A549 (cell line): ENCODE results near the gene CNOT6.
"Not testable (repeated sequence)": the region's sequence is repeated elsewhere in the genome, so short reads cannot be mapped to it uniquely, and the experiment has no call there.

Source experiments
- CBX2 ChIP-seq: fragments of 200-600 bp; sonication (generic); IDR thresholded peaks from 2 replicates; pipeline ENCODE4 v1.6.1; 2016; ENCODE audit warnings: low read depth, mild to moderate bottlenecking, borderline replicate concordance
- EHF ChIP-seq: fragments of 250-450 bp; sonication (Bioruptor Pico); IDR thresholded peaks from 2 replicates; pipeline ENCODE4 v1.5.0; 2020; ENCODE audit warnings: mild to moderate bottlenecking
- EHMT2 ChIP-seq: fragments of 200-600 bp; sonication (generic); IDR thresholded peaks from 2 replicates; pipeline ENCODE4 v1.6.1; 2016; ENCODE audit warnings: antibody characterized with exemption, low read depth, mild to moderate bottlenecking, moderate library complexity
- EP300 ChIP-seq, 2 experiments: fragments of >200 bp; sonication (Bioruptor Twin); formaldehyde crosslinking; IDR thresholded peaks; 2 replicates in 1 of 2; 3 replicates in 1 of 2; pipeline ENCODE4 v1.6.1; 2016 to 2017
- MYC ChIP-seq: IDR thresholded peaks from 2 replicates; pipeline ENCODE4 v1.6.1; 2012; ENCODE audit warnings: mild to moderate bottlenecking, inconsistent platforms, low read length, improper control_type of control experiment, borderline replicate concordance
- POLR2A ChIP-seq: IDR thresholded peaks from 2 replicates; pipeline ENCODE4 v1.6.1; 2012; ENCODE audit warnings: mild to moderate bottlenecking, low read length
- RARB ChIP-seq: fragments of 250-450 bp; sonication (Bioruptor Pico); IDR thresholded peaks from 2 replicates; pipeline ENCODE4 v1.8.0; 2021; ENCODE audit warnings: mild to moderate bottlenecking, moderate library complexity
- TF ChIP-seq, protein P1 (sequence below): fragments of >200 bp; sonication (Bioruptor Twin); formaldehyde crosslinking; IDR thresholded peaks from 3 replicates; pipeline ENCODE4 v1.5.1; 2016

DNA sequence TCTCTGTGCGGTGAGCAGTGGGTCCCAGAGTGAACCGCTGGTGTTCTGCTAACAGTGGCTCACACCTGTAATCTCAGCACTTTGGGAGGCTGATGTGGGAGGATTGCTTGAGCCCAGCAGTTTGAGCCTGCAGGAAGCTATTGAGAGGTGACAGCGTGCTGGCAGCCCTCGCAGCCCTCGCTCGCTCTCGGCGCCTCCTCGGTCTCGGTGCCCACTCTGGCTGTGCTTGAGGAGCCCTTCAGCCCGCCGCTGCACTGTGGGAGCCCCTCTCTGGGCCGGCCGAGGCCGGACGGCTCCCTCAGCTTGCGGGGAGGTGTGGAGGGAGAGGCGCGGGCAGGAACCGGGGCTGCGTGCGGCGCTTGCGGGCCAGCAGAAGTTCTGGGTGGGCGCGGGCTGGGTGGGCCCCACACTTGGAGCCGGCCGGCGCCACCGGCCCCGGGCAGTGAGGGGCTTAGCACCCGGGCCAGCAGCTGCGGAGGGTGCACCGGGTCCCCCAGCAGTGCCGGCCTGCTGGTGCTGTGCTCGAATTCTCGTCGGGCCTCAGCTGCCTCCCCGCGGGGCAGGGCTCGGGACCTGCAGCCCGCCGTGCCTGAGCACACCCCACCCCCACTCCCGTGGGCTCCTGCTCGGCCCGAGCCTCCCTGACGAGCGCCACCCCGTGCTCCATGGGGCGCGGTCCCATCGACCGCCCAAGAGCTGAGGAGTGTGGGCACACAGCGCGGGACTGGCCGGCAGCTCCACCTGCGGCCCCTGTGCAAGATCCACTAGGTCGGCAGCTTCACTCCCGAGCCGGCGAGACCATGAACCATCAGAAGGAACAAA lies 35.1 kb upstream of the CNOT6 start:
- TF ChIP-seq, protein P1, sequence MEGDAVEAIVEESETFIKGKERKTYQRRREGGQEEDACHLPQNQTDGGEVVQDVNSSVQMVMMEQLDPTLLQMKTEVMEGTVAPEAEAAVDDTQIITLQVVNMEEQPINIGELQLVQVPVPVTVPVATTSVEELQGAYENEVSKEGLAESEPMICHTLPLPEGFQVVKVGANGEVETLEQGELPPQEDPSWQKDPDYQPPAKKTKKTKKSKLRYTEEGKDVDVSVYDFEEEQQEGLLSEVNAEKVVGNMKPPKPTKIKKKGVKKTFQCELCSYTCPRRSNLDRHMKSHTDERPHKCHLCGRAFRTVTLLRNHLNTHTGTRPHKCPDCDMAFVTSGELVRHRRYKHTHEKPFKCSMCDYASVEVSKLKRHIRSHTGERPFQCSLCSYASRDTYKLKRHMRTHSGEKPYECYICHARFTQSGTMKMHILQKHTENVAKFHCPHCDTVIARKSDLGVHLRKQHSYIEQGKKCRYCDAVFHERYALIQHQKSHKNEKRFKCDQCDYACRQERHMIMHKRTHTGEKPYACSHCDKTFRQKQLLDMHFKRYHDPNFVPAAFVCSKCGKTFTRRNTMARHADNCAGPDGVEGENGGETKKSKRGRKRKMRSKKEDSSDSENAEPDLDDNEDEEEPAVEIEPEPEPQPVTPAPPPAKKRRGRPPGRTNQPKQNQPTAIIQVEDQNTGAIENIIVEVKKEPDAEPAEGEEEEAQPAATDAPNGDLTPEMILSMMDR: not testable (repeated sequence)
- TF ChIP-seq CBX2; RARB (CRISPR knock-in tag); POLR2A; EHMT2; MYC; EP300 (IDR thresholded peaks at IDR 0.05); EHF (CRISPR knock-in tag): not testable (repeated sequence)
